SK-N-SH (cell line): ENCODE measurements around the gene TM9SF1. TPM values are rescaled to one million over a fixed set of nuclear protein-coding genes. Genes with fewer than 3 reads are reported as not detected.

Experiments used
- CTCF ChIA-PET: fragments of 300-600, 350-600 bp; formaldehyde crosslinking; extraction: SDS; loops from one replicate; lab custom pipeline; 2021; lab: Yijun Ruan, JAX
- POLR2A ChIA-PET: fragments of 350-600 bp; sonication (Branson Sonifier 250); formaldehyde crosslinking; extraction: SDS; loops from one replicate; lab custom pipeline; 2020; ENCODE audit warnings: antibody characterized with exemption, inconsistent platforms; lab: Yijun Ruan, JAX
- DNase-seq: peaks from one replicate; pipeline ENCODE4 v3.0.0; 2012
- H2AFZ ChIP-seq: fragments of 200-600 bp; sonication (generic); 2 replicates; pipeline ENCODE4 v1.8.1; 2016; ENCODE audit warnings: antibody characterized with exemption, mild to moderate bottlenecking, low read depth
- H3F3A ChIP-seq: fragments of 200-600 bp; sonication (generic); replicated peaks from 2 replicates; pipeline ENCODE3; 2016; ENCODE audit warnings: antibody characterized with exemption, mild to moderate bottlenecking; ENCODE audit not compliant: insufficient read depth
- H3K27ac ChIP-seq, 2 experiments: fragments of 200-500 bp in 1 of 2; fragments of 200-600 bp in 1 of 2; sonication (Bioruptor generic) in 1 of 2; sonication (generic), shearing (Covaris generic) in 1 of 2; 2 replicates each; pipeline versions ENCODE4 v1.5.1 to v1.6.1; 2014 to 2016; ENCODE audit warnings: low read depth in 2 of 2, inconsistent platforms in 1 of 2, low read length in 1 of 2, mild to moderate bottlenecking in 1 of 2, mixed read lengths in 1 of 2
- H3K27me3 ChIP-seq: fragments of 200-600 bp; sonication (generic), shearing (Covaris generic); 2 replicates; pipeline ENCODE4 v1.6.1; 2016; ENCODE audit warnings: mixed run types; ENCODE audit not compliant: insufficient read depth
- H3K36me3 ChIP-seq, 2 experiments: fragments of 200-500 bp in 1 of 2; fragments of 200-600 bp in 1 of 2; sonication (Bioruptor generic) in 1 of 2; sonication (generic) in 1 of 2; replicated peaks in 1 of 2; 2 replicates each; pipeline versions ENCODE3 to v1.5.1; 2014 to 2016; ENCODE audit warnings: low read length in 1 of 2, mild to moderate bottlenecking in 1 of 2; ENCODE audit not compliant: insufficient read depth in 2 of 2, control insufficient read depth in 1 of 2
- H3K4me1 ChIP-seq, 2 experiments: fragments of 200-500 bp in 1 of 2; fragments of 200-600 bp in 1 of 2; sonication (Bioruptor generic) in 1 of 2; sonication (generic), shearing (Covaris generic) in 1 of 2; 2 replicates each; pipeline versions ENCODE4 v1.5.1 to v1.6.1; 2014 to 2016; ENCODE audit warnings: low read depth in 1 of 2, low read length in 1 of 2, mixed run types in 1 of 2; ENCODE audit not compliant: insufficient read depth in 2 of 2, control insufficient read depth in 1 of 2
- H3K4me2 ChIP-seq: fragments of 200-600 bp; sonication (generic), shearing (Covaris generic); 2 replicates; pipeline ENCODE4 v1.6.1; 2017; ENCODE audit warnings: mixed run types
- H3K4me3 ChIP-seq, 2 experiments: fragments of 200-500 bp in 1 of 2; fragments of 200-600 bp in 1 of 2; sonication (Bioruptor generic) in 1 of 2; sonication (generic), shearing (Covaris generic) in 1 of 2; 2 replicates each; pipeline versions ENCODE4 v1.5.1 to v1.8.1; 2014 to 2016; ENCODE audit warnings: low read depth in 2 of 2, inconsistent platforms in 1 of 2, low read length in 1 of 2, mild to moderate bottlenecking in 1 of 2, mixed read lengths in 1 of 2, moderate library complexity in 1 of 2
- H3K79me2 ChIP-seq: fragments of 200-600 bp; sonication (generic); 2 replicates; pipeline ENCODE4 v1.8.1; 2017; ENCODE audit warnings: mild to moderate bottlenecking; ENCODE audit not compliant: insufficient read depth
- H3K9ac ChIP-seq: fragments of 200-600 bp; sonication (generic); 2 replicates; pipeline ENCODE4 v1.6.1; 2017; ENCODE audit warnings: mixed run types
- H3K9me2 ChIP-seq: fragments of 200-600 bp; sonication (generic); 2 replicates; pipeline ENCODE4 v1.6.1; 2017; ENCODE audit warnings: mixed run types
- H3K9me3 ChIP-seq: fragments of 200-600 bp; sonication (generic); 2 replicates; pipeline ENCODE4 v1.6.1; 2017; ENCODE audit warnings: mixed run types, mild to moderate bottlenecking, moderate library complexity
- H4K20me1 ChIP-seq: fragments of 200-600 bp; sonication (generic); 2 replicates; pipeline ENCODE4 v1.6.1; 2017; ENCODE audit warnings: mild to moderate bottlenecking, mixed run types; ENCODE audit not compliant: insufficient read depth
- FOSL2 ChIP-seq: IDR thresholded peaks from 2 replicates; pipeline ENCODE4 v1.4.0; 2012; ENCODE audit warnings: low read depth, mild to moderate bottlenecking, moderate library complexity, borderline replicate concordance
- FOXM1 ChIP-seq: IDR thresholded peaks from 2 replicates; pipeline ENCODE4 v1.4.0; 2012; ENCODE audit warnings: low read depth, mild to moderate bottlenecking
- GABPA ChIP-seq: IDR thresholded peaks from 2 replicates; pipeline ENCODE4 v1.4.0; 2012; ENCODE audit warnings: low read depth, mild to moderate bottlenecking
- GATA2 ChIP-seq: sonication (generic); formaldehyde crosslinking; IDR thresholded peaks from 2 replicates; pipeline ENCODE4 v1.5.0; 2020; ENCODE audit warnings: mild to moderate bottlenecking, missing genetic modification reagents
- NFIC ChIP-seq: IDR thresholded peaks from 2 replicates; pipeline ENCODE4 v1.4.0; 2012; ENCODE audit warnings: borderline replicate concordance
- NRF1 ChIP-seq: IDR thresholded peaks from 2 replicates; pipeline ENCODE4 v1.6.1; 2012; ENCODE audit warnings: low read depth, mild to moderate bottlenecking, low read length
- PBX3 ChIP-seq: IDR thresholded peaks from 2 replicates; pipeline ENCODE4; 2012
- POLR2AphosphoS5 ChIP-seq: IDR thresholded peaks from 2 replicates; pipeline ENCODE4 v1.6.1; 2012; ENCODE audit warnings: low read depth, low read length
- RCOR1 ChIP-seq: fragments of 150-350 bp; IDR thresholded peaks from 2 replicates; pipeline ENCODE4 v1.6.1; 2017; ENCODE audit warnings: antibody characterized with exemption, low read length
- REST ChIP-seq: IDR thresholded peaks from 2 replicates; pipeline ENCODE4 v1.6.1; 2012; ENCODE audit warnings: mild to moderate bottlenecking, low read depth, low read length, moderate library complexity
- RXRA ChIP-seq: IDR thresholded peaks from 2 replicates; pipeline ENCODE4 v1.4.0; 2012; ENCODE audit warnings: low read depth, mild to moderate bottlenecking, borderline replicate concordance
- SIN3A ChIP-seq: IDR thresholded peaks from 2 replicates; pipeline ENCODE4 v1.6.1; 2012; ENCODE audit warnings: low read depth, mild to moderate bottlenecking, low read length, moderate library complexity, borderline replicate concordance
- TCF12 ChIP-seq: IDR thresholded peaks from 2 replicates; pipeline ENCODE4 v1.4.0; 2012
- TEAD4 ChIP-seq: IDR thresholded peaks from 2 replicates; pipeline ENCODE4 v1.4.0; 2012; ENCODE audit warnings: mild to moderate bottlenecking, borderline replicate concordance; ENCODE audit not compliant: insufficient read depth
- USF1 ChIP-seq: IDR thresholded peaks from 2 replicates; pipeline ENCODE4 v1.4.0; 2012; ENCODE audit warnings: low read depth, borderline replicate concordance
- YY1 ChIP-seq: IDR thresholded peaks from 2 replicates; pipeline ENCODE4 v1.4.0; 2012; ENCODE audit warnings: low read depth, mild to moderate bottlenecking
- ZBTB33 ChIP-seq: IDR thresholded peaks from 2 replicates; pipeline ENCODE4 v1.4.0; 2012; ENCODE audit warnings: low read depth, borderline replicate concordance
- WGBS: methylation state at CpG from one replicate; pipeline ENCODE4 v1.1.6; 2017; ENCODE audit warnings: low lambda C conversion rate; 5-methylcytosine and 5-hydroxymethylcytosine counted together
- polyA plus RNA-seq, 3 experiments: library from polyadenylated mRNA; depleted of rRNA; stranded (reverse); fragments of >200 nt; gene quantifications; 2 replicates each; pipeline ENCODE4 v1.2.3, GENCODE V29; 2012

Gene TM9SF1
- polyA plus RNA-seq, 1 of the 3 experiments (the other 2 are of a cell fraction), result 48.7 TPM

- WGBS, result 0% methylated on average over 3 of the region's 3 CpGs
- H3K27me3 ChIP-seq, result no peaks in the 10 kb centered on the region
- no peaks in the 10 kb centered on the region for H3K9me3 ChIP-seq
- peaks cover 13% of the 10 kb centered on the region for H3F3A ChIP-seq
- 0 out of 2 replicates have a peak, but pooled peaks have one; percentile 1 for TF ChIP-seq NFIC
- TF ChIP-seq POLR2AphosphoS5, result no peak; the same call in 1 of the 2 replicates
- TF ChIP-seq, all 33 proteins: peak for 1
- Histone ChIP-seq H3K9me2 (no peaks in the 10 kb centered on the region), H3K9ac (peak overlapping the region; percentile 57; the same call in 1 of the 2 replicates), H3K36me3 (peaks cover 36 to 58% of the 10 kb centered on the region in 2 experiments), H3K4me1 (peaks cover 9 to 21% of the 10 kb centered on the region in 2 experiments), H3K79me2 (peaks cover 46% of the 10 kb centered on the region), H3K27ac (peak overlapping the region; percentile 72 to 82), H3K4me2 (peak overlapping the region; percentile 98), H2AFZ (peak overlapping the region; percentile 82), H4K20me1 (no peaks in the 10 kb centered on the region), H3K4me3 (peak overlapping the region; percentile 13 to 96; a peak in 3 of 4 replicates)
- no peak for DNase-seq
- ChIA-PET CTCF (interaction anchor here (0.8 to 2.6 kb wide), 7 partner anchors 28 to 243 kb away, joined by 3 to 8 read pairs (median 4); partner anchors contain the start of genes CIDEB, DCAF11, IRF9 and NRL), POLR2A (interaction anchor here (0.6 to 3.2 kb wide), 10 partner anchors 9 to 54 kb away, joined by 3 to 10 read pairs (median 5); partner anchors contain the start of genes CHMP4A, EMC9, IRF9 and PSME2)
These were observed 6.2 kb downstream of the TM9SF1 start for GRCh38 chr14:24189059-24189375.

- CTCF ChIA-PET, result interaction anchor here (0.8 to 2.6 kb wide), 8 partner anchors 27 to 243 kb away, joined by 3 to 14 read pairs (median 4); partner anchors contain the start of genes CIDEB, DCAF11, IRF9 and NRL
- peak within 1 kb of the TSS; percentile 76 for H3K9ac ChIP-seq
- POLR2A ChIA-PET, result interaction anchor here (0.6 to 3.2 kb wide), 12 partner anchors 8 to 1299 kb away, joined by 3 to 10 read pairs (median 5); partner anchors contain the start of genes CHMP4A, CIDEB, EMC9 and IRF9
- TF ChIP-seq NFIC (peak; percentile 37; the same call in 1 of the 2 replicates), TEAD4 (0 out of 2 replicates have a peak, but pooled peaks have one; percentile 13), ZBTB33 (peak; percentile 79; the same call in 1 of the 2 replicates), GABPA (peak; percentile 97), TCF12 (peak; percentile 36; the same call in 1 of the 2 replicates), YY1 (peak; percentile 66; the same call in 1 of the 2 replicates), USF1 (peak; percentile 84), RCOR1 (peak; percentile 44; the same call in 1 of the 2 replicates), FOXM1 (no peak), SIN3A (peak; percentile 99), REST (peak; percentile 43; the same call in 1 of the 2 replicates), POLR2AphosphoS5 (peak; percentile 89), NRF1 (no peak), GATA2 (CRISPR knock-in tag) (no peak), RXRA (no peak), PBX3 (peak; percentile 67), FOSL2 (no peak)
These were observed 6.8 kb downstream of the TM9SF1 start, which contains the start of gene IPO4 for GRCh38 chr14:24188251-24189058. IPO4 (minus strand) TSS chr14:24188816; CDS start chr14:24188787, 29 bp downstream.

More at GRCh38 chr14:24188251-24189058, 6.8 kb downstream of the TM9SF1 start, which contains the start of gene IPO4:
- no peaks in the 10 kb centered on the region for H3K9me3 ChIP-seq
- H3K4me1 ChIP-seq, result peaks cover 9 to 21% of the 10 kb centered on the region in 2 experiments
- peak within 1 kb of the TSS; percentile 88 to 96 for H3K4me3 ChIP-seq
- H3K27me3 ChIP-seq, result no peaks in the 10 kb centered on the region
- H3K79me2 ChIP-seq, result peaks cover 41% of the 10 kb centered on the region
- H2AFZ ChIP-seq, result peak within 1 kb of the TSS; percentile 82
- H3F3A ChIP-seq, result peaks cover 13% of the 10 kb centered on the region
- H3K9me2 ChIP-seq, result no peaks in the 10 kb centered on the region
- peak; percentile 97 for DNase-seq
- H3K36me3 ChIP-seq, result peaks cover 35 to 64% of the 10 kb centered on the region in 2 experiments
- H3K4me2 ChIP-seq, result peak within 1 kb of the TSS; percentile 98
- no peaks in the 10 kb centered on the region for H4K20me1 ChIP-seq
- 1% methylated on average over 50 of the region's 65 CpGs for WGBS
- peak within 1 kb of the TSS; percentile 72 to 89 for H3K27ac ChIP-seq
